HG03097 (cell line): ENCODE data around the gene LANCL1.

Source experiments
- ATAC-seq: cut with Tn5 transposase; IDR thresholded peaks from one replicate; pipeline ENCODE4 v1.9.1; 2021; ENCODE audit not compliant: unreplicated experiment, low FRiP score

Gene LANCL1

GRCh38 chr2:210399440-210400041 is 77.0 kb downstream of the LANCL1 start:
- ATAC-seq, result no peak

GRCh38 chr2:210392469-210392881 is 84.1 kb downstream of the LANCL1 start:
- no peak for ATAC-seq

- ATAC-seq, result no peak
Observed at GRCh38 chr2:210389856-210390255, 86.7 kb downstream of the LANCL1 start.

GRCh38 chr2:210388148-210388547 is 88.4 kb downstream of the LANCL1 start:
- ATAC-seq, result no peak

- ATAC-seq, result no peak
Observed at GRCh38 chr2:210387074-210387473, 89.5 kb downstream of the LANCL1 start.
